HepG2 (cell line): Measurements from ENCODE around the gene TSPYL2. TPM values are rescaled to one million over a fixed set of nuclear protein-coding genes. Genes with fewer than 3 reads are reported as not detected.

ENCODE experiments used
- CEBPB ChIP-seq: IDR thresholded peaks from 2 replicates; pipeline ENCODE4 v1.6.1; 2011; ENCODE audit warnings: low read depth, low read length, improper control_type of control experiment, borderline replicate concordance
- CREB1 ChIP-seq, 2 experiments: fragments of 450-650 bp in 1 of 2; IDR thresholded peaks; 2 replicates each; pipeline ENCODE4 v1.6.1; 2016 to 2017; ENCODE audit warnings: control low read depth in 1 of 2, mild to moderate bottlenecking in 1 of 2, missing compliant biosample characterization in 1 of 2, missing genetic modification characterization in 1 of 2
- GABPB1 ChIP-seq: IDR thresholded peaks from 2 replicates; pipeline ENCODE4 v1.6.1; 2016; ENCODE audit warnings: mild to moderate bottlenecking, missing genetic modification reagents, moderate library complexity, missing compliant biosample characterization
- KDM5B ChIP-seq: sonication (generic); formaldehyde crosslinking; IDR thresholded peaks from 2 replicates; pipeline ENCODE4 v1.4.0; 2020; ENCODE audit warnings: missing genetic modification reagents, mild to moderate bottlenecking, borderline replicate concordance
- KMT2A ChIP-seq: sonication (generic); formaldehyde crosslinking; IDR thresholded peaks from 2 replicates; pipeline ENCODE4 v1.4.0; 2020; ENCODE audit warnings: missing genetic modification reagents
- NFYC ChIP-seq: IDR thresholded peaks from 2 replicates; pipeline ENCODE4 v1.6.1; 2016; ENCODE audit warnings: missing genetic modification reagents, missing compliant biosample characterization
- RAD21 ChIP-seq: fragments of 450-650 bp; formaldehyde crosslinking; IDR thresholded peaks from 2 replicates; pipeline ENCODE4 v1.5.0; 2020; ENCODE audit warnings: mild to moderate bottlenecking
- RFXAP ChIP-seq: sonication (generic); formaldehyde crosslinking; IDR thresholded peaks from 2 replicates; pipeline ENCODE4 v1.4.0; 2020; ENCODE audit warnings: missing genetic modification reagents, borderline replicate concordance
- SALL1 ChIP-seq: sonication (generic); formaldehyde crosslinking; IDR thresholded peaks from 2 replicates; pipeline ENCODE4 v1.8.0; 2022; ENCODE audit warnings: mild to moderate bottlenecking, missing genetic modification reagents
- TFDP1 ChIP-seq: IDR thresholded peaks from 2 replicates; pipeline ENCODE4 v1.6.1; 2016; ENCODE audit warnings: missing compliant biosample characterization, missing genetic modification reagents, borderline replicate concordance
- THAP11 ChIP-seq: IDR thresholded peaks from 2 replicates; pipeline ENCODE4 v1.6.1; 2016; ENCODE audit warnings: missing biosample characterization, missing genetic modification reagents
- ZFP37 ChIP-seq: sonication (generic); formaldehyde crosslinking; IDR thresholded peaks from 2 replicates; pipeline ENCODE4 v1.4.0; 2020; ENCODE audit warnings: missing genetic modification reagents, borderline replicate concordance
- ZGPAT ChIP-seq: IDR thresholded peaks from 2 replicates; pipeline ENCODE4 v1.6.1; 2016; ENCODE audit warnings: mild to moderate bottlenecking
- ZMYM4 ChIP-seq: sonication (generic); formaldehyde crosslinking; IDR thresholded peaks from 2 replicates; pipeline ENCODE4 v1.8.1; 2023; ENCODE audit warnings: mild to moderate bottlenecking, missing genetic modification reagents
- ZNF546 ChIP-seq: sonication (generic); formaldehyde crosslinking; conservative IDR thresholded peaks from 2 replicates; pipeline ENCODE4 v1.8.1; 2023; ENCODE audit warnings: mild to moderate bottlenecking, missing genetic modification reagents
- ZSCAN22 ChIP-seq: sonication (generic); formaldehyde crosslinking; IDR thresholded peaks from 2 replicates; pipeline ENCODE4 v1.4.0; 2020; ENCODE audit warnings: mild to moderate bottlenecking, missing genetic modification reagents
- polyA plus RNA-seq, 8 experiments: library from polyadenylated mRNA; depleted of rRNA in 3 of 8; stranded (reverse) in 7 of 8; unstranded in 1 of 8; fragments of >200 nt; fragmentation: Illumina TruSeq in 4 of 8; extraction: Trizol in 4 of 8; gene quantifications; 2 replicates each; pipeline versions ENCODE4 v1.2.1 to v1.2.3, GENCODE V29; 2011 to 2016; ENCODE audit warnings: low read depth in 4 of 8, missing spikeins in 1 of 8, mixed read lengths in 1 of 8; ENCODE audit not compliant: insufficient read depth in 1 of 8
- total RNA-seq, 5 experiments: library from RNA; depleted of rRNA; stranded (reverse); fragments of >200 nt; fragmentation: Illumina TruSeq; extraction: Trizol; gene quantifications; 2 replicates each; pipeline ENCODE4 v1.2.3, GENCODE V29; 2016; ENCODE audit warnings: low read depth in 1 of 5
- TF ChIP-seq, protein P1 (sequence below): sonication (generic); formaldehyde crosslinking; IDR thresholded peaks from 2 replicates; pipeline ENCODE4 v1.5.0; 2020; ENCODE audit warnings: missing genetic modification reagents, mild to moderate bottlenecking, borderline replicate concordance
- TF ChIP-seq, protein P2 (sequence below): sonication (generic); formaldehyde crosslinking; IDR thresholded peaks from 2 replicates; pipeline ENCODE4 v1.8.0; 2022; ENCODE audit warnings: missing genetic modification reagents, mild to moderate bottlenecking, borderline replicate concordance

The TSPYL2 gene
- total and polyA plus RNA-seq, 2 of the 13 experiments (the other 11 are each of a cell fraction or from before 2014, with no cell fraction given): 10.1 to 15.5 TPM

DNA sequence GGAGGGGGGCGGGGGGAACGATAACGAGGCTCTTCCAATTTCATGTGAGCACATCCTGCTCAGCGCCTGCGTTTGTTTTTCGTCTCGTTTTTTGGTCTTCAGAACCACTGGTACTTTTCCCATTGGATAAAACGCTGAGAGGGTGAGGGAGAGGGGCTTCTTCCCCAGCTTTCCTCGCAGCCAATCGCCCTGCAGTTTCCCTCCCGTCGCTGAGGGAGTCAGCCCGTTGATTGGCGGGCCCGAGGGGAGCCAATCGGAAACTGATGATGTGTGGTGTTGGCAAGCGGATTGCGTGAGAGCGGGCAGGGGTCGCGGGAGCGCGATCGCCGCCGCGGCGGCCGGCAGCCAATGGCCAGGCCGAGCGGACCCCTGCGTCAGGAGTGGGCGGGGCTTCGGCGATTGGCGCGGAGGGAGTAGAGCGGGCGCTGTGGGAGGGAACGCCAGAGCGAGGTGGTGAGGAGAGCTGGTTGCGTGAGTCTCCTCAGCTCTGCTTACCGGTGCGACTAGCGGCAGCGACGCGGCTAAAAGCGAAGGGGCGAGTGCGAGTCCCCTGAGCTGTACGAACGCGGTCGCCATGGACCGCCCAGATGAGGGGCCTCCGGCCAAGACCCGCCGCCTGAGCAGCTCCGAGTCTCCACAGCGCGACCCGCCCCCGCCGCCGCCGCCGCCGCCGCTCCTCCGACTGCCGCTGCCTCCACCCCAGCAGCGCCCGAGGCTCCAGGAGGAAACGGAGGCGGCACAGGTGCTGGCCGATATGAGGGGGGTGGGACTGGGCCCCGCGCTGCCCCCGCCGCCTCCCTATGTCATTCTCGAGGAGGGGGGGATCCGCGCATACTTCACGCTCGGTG, at the start of gene TSPYL2 (continued):
- 0 out of 2 replicates have a peak, but pooled peaks have one; percentile 39 for TF ChIP-seq THAP11
- TF ChIP-seq GABPB1 (CRISPR knock-in tag): peak; percentile 68
- TF ChIP-seq, protein P1, sequence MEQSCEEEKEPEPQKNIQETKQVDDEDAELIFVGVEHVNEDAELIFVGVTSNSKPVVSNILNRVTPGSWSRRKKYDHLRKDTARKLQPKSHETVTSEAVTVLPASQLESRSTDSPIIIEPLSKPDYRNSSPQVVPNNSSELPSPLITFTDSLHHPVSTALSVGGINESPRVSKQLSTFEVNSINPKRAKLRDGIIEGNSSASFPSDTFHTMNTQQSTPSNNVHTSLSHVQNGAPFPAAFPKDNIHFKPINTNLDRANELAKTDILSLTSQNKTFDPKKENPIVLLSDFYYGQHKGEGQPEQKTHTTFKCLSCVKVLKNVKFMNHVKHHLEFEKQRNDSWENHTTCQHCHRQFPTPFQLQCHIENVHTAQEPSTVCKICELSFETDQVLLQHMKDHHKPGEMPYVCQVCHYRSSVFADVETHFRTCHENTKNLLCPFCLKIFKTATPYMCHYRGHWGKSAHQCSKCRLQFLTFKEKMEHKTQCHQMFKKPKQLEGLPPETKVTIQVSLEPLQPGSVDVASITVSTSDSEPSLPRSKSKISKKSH (CRISPR knock-in tag): no peak; the same call in 1 of the 2 replicates
- TF ChIP-seq, protein P2, sequence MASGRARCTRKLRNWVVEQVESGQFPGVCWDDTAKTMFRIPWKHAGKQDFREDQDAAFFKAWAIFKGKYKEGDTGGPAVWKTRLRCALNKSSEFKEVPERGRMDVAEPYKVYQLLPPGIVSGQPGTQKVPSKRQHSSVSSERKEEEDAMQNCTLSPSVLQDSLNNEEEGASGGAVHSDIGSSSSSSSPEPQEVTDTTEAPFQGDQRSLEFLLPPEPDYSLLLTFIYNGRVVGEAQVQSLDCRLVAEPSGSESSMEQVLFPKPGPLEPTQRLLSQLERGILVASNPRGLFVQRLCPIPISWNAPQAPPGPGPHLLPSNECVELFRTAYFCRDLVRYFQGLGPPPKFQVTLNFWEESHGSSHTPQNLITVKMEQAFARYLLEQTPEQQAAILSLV (CRISPR knock-in tag): peak; percentile 67; the same call in 1 of the 2 replicates
- 0 out of 2 replicates have a peak, but pooled peaks have one; percentile 72 for TF ChIP-seq ZMYM4 (CRISPR knock-in tag)
- peak; percentile 26; the same call in 1 of the 2 replicates for TF ChIP-seq TFDP1
- 0 out of 2 replicates have a peak, but pooled peaks have one; percentile 37 for TF ChIP-seq KMT2A (CRISPR knock-in tag)
- peak; percentile 8; the same call in 1 of the 2 replicates for TF ChIP-seq SALL1 (CRISPR knock-in tag)
- TF ChIP-seq KDM5B (CRISPR knock-in tag): peak; percentile 79; the same call in 1 of the 2 replicates
- TF ChIP-seq RFXAP: peak; percentile 100
- 0 out of 2 replicates have a peak, but pooled peaks have one; percentile 15 for TF ChIP-seq RAD21 (CRISPR knock-in tag)
- peak; percentile 88 for TF ChIP-seq NFYC (CRISPR knock-in tag)
- TF ChIP-seq CREB1 (IDR thresholded peaks at IDR 0.05): peak; percentile 85
- peak; percentile 84 for TF ChIP-seq CREB1 (CRISPR knock-in tag; IDR thresholded peaks at IDR 0.05)
- no peak for TF ChIP-seq ZSCAN22 (CRISPR knock-in tag)
- no peak for TF ChIP-seq ZNF546 (CRISPR knock-in tag)
- peak; percentile 61; the same call in 1 of the 2 replicates for TF ChIP-seq CEBPB
- TF ChIP-seq ZGPAT (CRISPR knock-in tag): peak; percentile 50; the same call in 1 of the 2 replicates
- TF ChIP-seq ZFP37 (CRISPR knock-in tag): no peak
